A549 (cell line): ENCODE results near the gene NHSL2. TPM values are rescaled to one million over a fixed set of nuclear protein-coding genes. Genes with fewer than 3 reads are reported as not detected.

Source experiments
- ATAC-seq, 2 experiments: fragments of 200-7000 bp in 1 of 2; fragments of >200 bp in 1 of 2; cut with Nextera tagmentation in 1 of 2; cut with Tn5 transposase in 1 of 2; 3 replicates each; pipeline versions ENCODE4 v1.8.0 to v1.9.1; 2018 to 2020; ENCODE audit warnings: mild to moderate bottlenecking in 1 of 2, moderate library complexity in 1 of 2
- CTCF ChIA-PET: fragments of 300-600 bp; sonication (Branson Sonifier 250); formaldehyde crosslinking; extraction: SDS; loops from one replicate; lab custom pipeline; 2021; ENCODE audit warnings: antibody characterized with exemption, inconsistent platforms; lab: Yijun Ruan, JAX
- POLR2A ChIA-PET: fragments of 350-600 bp; formaldehyde crosslinking; extraction: SDS; loops from one replicate; lab custom pipeline; 2021; ENCODE audit warnings: antibody characterized with exemption, inconsistent platforms; lab: Yijun Ruan, JAX
- DNase-seq, 2 experiments: peaks; one replicate each; pipeline versions ENCODE4 v3.0.0 to v3.0.0-alpha.2; 2011 to 2016; ENCODE audit warnings: low read depth in 1 of 2, low spot score in 1 of 2
- FAIRE-seq: peaks from 2 replicates; lab custom pipeline; 2011; peaks lifted over from hg19 to GRCh38; lab: Jason Lieb, UNC
- H3K27ac ChIP-seq, 2 experiments: fragments of >200 bp; sonication (Bioruptor Twin); formaldehyde crosslinking; 3 replicates each; pipeline ENCODE4 v1.5.1; 2016 to 2017
- H3K4me1 ChIP-seq: fragments of >200 bp; sonication (Bioruptor Twin); formaldehyde crosslinking; 3 replicates; pipeline ENCODE4 v1.6.1; 2016
- H3K4me2 ChIP-seq: fragments of >200 bp; sonication (Bioruptor Twin); formaldehyde crosslinking; 3 replicates; pipeline ENCODE4 v1.6.1; 2016
- H3K4me3 ChIP-seq: fragments of >200 bp; sonication (Bioruptor Twin); formaldehyde crosslinking; 3 replicates; pipeline ENCODE4 v1.5.1; 2016
- H3K9me3 ChIP-seq: fragments of >200 bp; sonication (Bioruptor Twin); formaldehyde crosslinking; 3 replicates; pipeline ENCODE4 v1.6.1; 2016
- EHF ChIP-seq: fragments of 250-450 bp; sonication (Bioruptor Pico); IDR thresholded peaks from 2 replicates; pipeline ENCODE4 v1.5.0; 2020; ENCODE audit warnings: mild to moderate bottlenecking
- FOSB ChIP-seq: fragments of 250-450 bp; sonication (Bioruptor Pico); IDR thresholded peaks from 2 replicates; pipeline ENCODE4 v1.5.0; 2020; ENCODE audit warnings: mild to moderate bottlenecking, moderate library complexity
- HDAC2 ChIP-seq: fragments of 200-600 bp; sonication (generic); IDR thresholded peaks from 2 replicates; pipeline ENCODE4 v1.6.1; 2016
- HOXB13 ChIP-seq: fragments of 250-450 bp; sonication (Bioruptor Pico); IDR thresholded peaks from 2 replicates; pipeline ENCODE4 v1.5.0; 2020; ENCODE audit warnings: low read depth, mild to moderate bottlenecking, moderate library complexity
- JUNB ChIP-seq: fragments of >200 bp; sonication (Bioruptor Twin); formaldehyde crosslinking; IDR thresholded peaks from 2 replicates; pipeline ENCODE4 v1.6.1; 2016
- KDM5A ChIP-seq: fragments of 200-600 bp; sonication (generic); IDR thresholded peaks from 2 replicates; pipeline ENCODE4 v1.6.1; 2016; ENCODE audit warnings: antibody characterized with exemption, mild to moderate bottlenecking
- MAZ ChIP-seq: fragments of 150-350 bp; IDR thresholded peaks from 2 replicates; pipeline ENCODE4 v1.6.1; 2014; ENCODE audit warnings: antibody characterized with exemption, low read depth, low read length, borderline replicate concordance
- MYC ChIP-seq: IDR thresholded peaks from 2 replicates; pipeline ENCODE4 v1.6.1; 2012; ENCODE audit warnings: mild to moderate bottlenecking, inconsistent platforms, low read length, improper control_type of control experiment, borderline replicate concordance
- NPAS2 ChIP-seq: fragments of 250-450 bp; sonication (Bioruptor Pico); IDR thresholded peaks from 2 replicates; pipeline ENCODE4 v1.8.0; 2022; ENCODE audit warnings: mild to moderate bottlenecking, moderate library complexity, borderline replicate concordance
- NR3C1 ChIP-seq: fragments of >200 bp; sonication (Bioruptor Twin); formaldehyde crosslinking; IDR thresholded peaks from 3 replicates; pipeline ENCODE4 v1.6.1; 2017
- POLR2AphosphoS2 ChIP-seq: conservative IDR thresholded peaks from 2 replicates; pipeline ENCODE4 v1.6.1; 2012; ENCODE audit warnings: low read length, improper control_type of control experiment, inconsistent platforms
- RAD21 ChIP-seq, 2 experiments: fragments of >200 bp in 1 of 2; sonication (Bioruptor Twin) in 1 of 2; formaldehyde crosslinking in 1 of 2; IDR thresholded peaks in 1 of 2; conservative IDR thresholded peaks in 1 of 2; 2 replicates in 1 of 2; 3 replicates in 1 of 2; pipeline ENCODE4 v1.6.1; 2012 to 2018; ENCODE audit warnings: inconsistent platforms in 1 of 2
- RARB ChIP-seq: fragments of 250-450 bp; sonication (Bioruptor Pico); IDR thresholded peaks from 2 replicates; pipeline ENCODE4 v1.8.0; 2021; ENCODE audit warnings: mild to moderate bottlenecking, moderate library complexity
- RCOR1 ChIP-seq: fragments of 150-350 bp; IDR thresholded peaks from 2 replicates; pipeline ENCODE4 v1.6.1; 2014; ENCODE audit warnings: antibody characterized with exemption, low read length, low read depth
- RNF2 ChIP-seq: fragments of 200-600 bp; sonication (generic); IDR thresholded peaks from 2 replicates; pipeline ENCODE4 v1.6.1; 2016; ENCODE audit warnings: low read depth, mild to moderate bottlenecking, antibody characterized with exemption, moderate library complexity, borderline replicate concordance
- SMC3 ChIP-seq: fragments of >200 bp; sonication (Bioruptor Twin); formaldehyde crosslinking; IDR thresholded peaks from 3 replicates; pipeline ENCODE4 v1.6.1; 2018; ENCODE audit warnings: inconsistent platforms
- WGBS: methylation state at CpG from one replicate; pipeline ENCODE4 v1.1.6; 2017; ENCODE audit errors: missing lambda C conversion rate; 5-methylcytosine and 5-hydroxymethylcytosine counted together
- polyA plus RNA-seq, 4 experiments: library from polyadenylated mRNA; depleted of rRNA in 3 of 4; stranded (reverse); fragments of >200 nt; fragmentation: RNase III in 1 of 4; extraction: RNeasy Plus Mini Kit Qiagen cat#74134 plus additional on column Dnase treatment in 1 of 4; gene quantifications; 2 replicates in 3 of 4; 3 replicates in 1 of 4; pipeline ENCODE4 v1.2.3, GENCODE V29; 2011 to 2017
- TF ChIP-seq, protein P1 (sequence below): IDR thresholded peaks from 2 replicates; pipeline ENCODE4 v1.6.1; 2012; ENCODE audit warnings: low read depth, borderline replicate concordance
- TF ChIP-seq, protein P2 (sequence below): fragments of >200 bp; sonication (Bioruptor Twin); formaldehyde crosslinking; IDR thresholded peaks from 2 replicates; pipeline ENCODE4 v1.6.1; 2016
- TF ChIP-seq, protein P3 (sequence below): fragments of 200-600 bp; sonication (generic); IDR thresholded peaks from 2 replicates; pipeline ENCODE4 v1.6.1; 2016; ENCODE audit warnings: antibody characterized with exemption, mild to moderate bottlenecking, moderate library complexity

Gene NHSL2
- polyA plus RNA-seq, 2 of the 4 experiments (the other 2 are of a cell fraction): 0.26 to 0.48 TPM

GRCh38 chrX:72037601-72038000 lies 127.0 kb downstream of the NHSL2 start:
- 34% methylated on average over 2 of the region's 2 CpGs for WGBS

GRCh38 chrX:72038016-72038415 lies 127.4 kb downstream of the NHSL2 start:
- ChIA-PET CTCF (interaction anchor here (0.6 to 0.8 kb wide), 2 partner anchors 9 to 20 kb away, joined by 3 to 4 read pairs; no protein-coding TSS in a partner anchor), POLR2A (no interaction called here)
- no peak for FAIRE-seq
- no peak overlapping the region for H3K4me3 ChIP-seq
- 75% methylated on average over 4 of the region's 4 CpGs for WGBS
- no peaks in the 10 kb centered on the region for H3K4me1 ChIP-seq
- no peak for ATAC-seq
- H3K4me2 ChIP-seq: no peak overlapping the region
- H3K27ac ChIP-seq: no peak overlapping the region
- H3K9me3 ChIP-seq: no peaks in the 10 kb centered on the region
- TF ChIP-seq RARB (no peak), POLR2AphosphoS2 (no peak), NPAS2 (CRISPR knock-in tag) (no peak)
- DNase-seq: no peak

More at GRCh38 chrX:72037601-72038000, 127.0 kb downstream of the NHSL2 start:
- ATAC-seq (no peak), FAIRE-seq (no peak), DNase-seq (no peak)
- no peaks in the 10 kb centered on the region for H3K4me1 ChIP-seq
- no peak overlapping the region for H3K27ac ChIP-seq
- no peak overlapping the region for H3K4me2 ChIP-seq
- H3K9me3 ChIP-seq: no peaks in the 10 kb centered on the region
- CTCF ChIA-PET: interaction anchor here (0.8 kb wide), 1 partner anchor 9 kb away, joined by 4 read pairs; no protein-coding TSS in a partner anchor
- H3K4me3 ChIP-seq: no peak overlapping the region
- POLR2A ChIA-PET: no interaction called here
- TF ChIP-seq FOSB (CRISPR knock-in tag) (no peak), MYC (no peak), HOXB13 (CRISPR knock-in tag) (no peak), RAD21 (conservative IDR thresholded peaks at IDR 0.05 in 1 of 2, IDR thresholded peaks at IDR 0.05 in 1 of 2) (no peak), EHF (CRISPR knock-in tag) (no peak), RCOR1 (no peak), NR3C1 (no peak), POLR2AphosphoS2 (no peak), RARB (no peak), SMC3 (no peak), JUNB (no peak), HDAC2 (no peak)
- TF ChIP-seq, protein P1, sequence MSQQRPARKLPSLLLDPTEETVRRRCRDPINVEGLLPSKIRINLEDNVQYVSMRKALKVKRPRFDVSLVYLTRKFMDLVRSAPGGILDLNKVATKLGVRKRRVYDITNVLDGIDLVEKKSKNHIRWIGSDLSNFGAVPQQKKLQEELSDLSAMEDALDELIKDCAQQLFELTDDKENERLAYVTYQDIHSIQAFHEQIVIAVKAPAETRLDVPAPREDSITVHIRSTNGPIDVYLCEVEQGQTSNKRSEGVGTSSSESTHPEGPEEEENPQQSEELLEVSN: no peak
- TF ChIP-seq, protein P2, sequence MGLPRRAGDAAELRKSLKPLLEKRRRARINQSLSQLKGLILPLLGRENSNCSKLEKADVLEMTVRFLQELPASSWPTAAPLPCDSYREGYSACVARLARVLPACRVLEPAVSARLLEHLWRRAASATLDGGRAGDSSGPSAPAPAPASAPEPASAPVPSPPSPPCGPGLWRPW: no peak
- TF ChIP-seq, protein P3, sequence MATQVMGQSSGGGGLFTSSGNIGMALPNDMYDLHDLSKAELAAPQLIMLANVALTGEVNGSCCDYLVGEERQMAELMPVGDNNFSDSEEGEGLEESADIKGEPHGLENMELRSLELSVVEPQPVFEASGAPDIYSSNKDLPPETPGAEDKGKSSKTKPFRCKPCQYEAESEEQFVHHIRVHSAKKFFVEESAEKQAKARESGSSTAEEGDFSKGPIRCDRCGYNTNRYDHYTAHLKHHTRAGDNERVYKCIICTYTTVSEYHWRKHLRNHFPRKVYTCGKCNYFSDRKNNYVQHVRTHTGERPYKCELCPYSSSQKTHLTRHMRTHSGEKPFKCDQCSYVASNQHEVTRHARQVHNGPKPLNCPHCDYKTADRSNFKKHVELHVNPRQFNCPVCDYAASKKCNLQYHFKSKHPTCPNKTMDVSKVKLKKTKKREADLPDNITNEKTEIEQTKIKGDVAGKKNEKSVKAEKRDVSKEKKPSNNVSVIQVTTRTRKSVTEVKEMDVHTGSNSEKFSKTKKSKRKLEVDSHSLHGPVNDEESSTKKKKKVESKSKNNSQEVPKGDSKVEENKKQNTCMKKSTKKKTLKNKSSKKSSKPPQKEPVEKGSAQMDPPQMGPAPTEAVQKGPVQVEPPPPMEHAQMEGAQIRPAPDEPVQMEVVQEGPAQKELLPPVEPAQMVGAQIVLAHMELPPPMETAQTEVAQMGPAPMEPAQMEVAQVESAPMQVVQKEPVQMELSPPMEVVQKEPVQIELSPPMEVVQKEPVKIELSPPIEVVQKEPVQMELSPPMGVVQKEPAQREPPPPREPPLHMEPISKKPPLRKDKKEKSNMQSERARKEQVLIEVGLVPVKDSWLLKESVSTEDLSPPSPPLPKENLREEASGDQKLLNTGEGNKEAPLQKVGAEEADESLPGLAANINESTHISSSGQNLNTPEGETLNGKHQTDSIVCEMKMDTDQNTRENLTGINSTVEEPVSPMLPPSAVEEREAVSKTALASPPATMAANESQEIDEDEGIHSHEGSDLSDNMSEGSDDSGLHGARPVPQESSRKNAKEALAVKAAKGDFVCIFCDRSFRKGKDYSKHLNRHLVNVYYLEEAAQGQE: no peak

DNA sequence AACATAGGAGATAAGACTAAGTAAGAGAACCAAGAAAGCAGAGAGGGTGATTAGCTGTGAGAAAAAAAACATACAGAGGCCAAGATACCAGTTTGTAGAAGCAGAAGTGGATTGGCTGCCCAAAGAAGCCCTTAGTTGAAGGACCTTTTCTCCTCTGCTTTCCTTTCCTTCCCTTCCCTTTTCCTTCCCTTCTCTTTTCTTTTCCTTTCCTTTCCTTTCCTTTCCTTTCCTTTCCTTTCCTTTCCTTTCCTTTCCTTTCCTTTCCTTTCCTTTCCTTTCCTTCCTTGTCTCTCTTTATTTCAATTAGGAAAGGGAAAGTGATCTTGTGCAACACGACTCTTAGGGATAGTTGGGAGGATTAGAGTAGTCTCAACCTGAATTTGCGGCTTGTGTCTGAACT lies 128.2 kb downstream of the NHSL2 start:
- ChIA-PET CTCF (no interaction called here), POLR2A (no interaction called here)
- FAIRE-seq (no peak), ATAC-seq (no peak), DNase-seq (no peak)
- Histone ChIP-seq H3K4me1 (no peaks in the 10 kb centered on the region), H3K9me3 (no peaks in the 10 kb centered on the region), H3K4me2 (no peak overlapping the region), H3K4me3 (no peak overlapping the region), H3K27ac (no peak overlapping the region)
- 51% methylated on average over 2 of the region's 2 CpGs for WGBS
- TF ChIP-seq NR3C1: no peak
- no peak for TF ChIP-seq MYC
- no peak for TF ChIP-seq MAZ
- no peak for TF ChIP-seq KDM5A
- TF ChIP-seq RNF2: no peak
